ENCODE results near the gene TAOK3.
"Not testable (repeated sequence)": the region's sequence is repeated elsewhere in the genome, so short reads cannot be mapped to it uniquely, and the experiment has no call there.

The TAOK3 gene

DNA sequence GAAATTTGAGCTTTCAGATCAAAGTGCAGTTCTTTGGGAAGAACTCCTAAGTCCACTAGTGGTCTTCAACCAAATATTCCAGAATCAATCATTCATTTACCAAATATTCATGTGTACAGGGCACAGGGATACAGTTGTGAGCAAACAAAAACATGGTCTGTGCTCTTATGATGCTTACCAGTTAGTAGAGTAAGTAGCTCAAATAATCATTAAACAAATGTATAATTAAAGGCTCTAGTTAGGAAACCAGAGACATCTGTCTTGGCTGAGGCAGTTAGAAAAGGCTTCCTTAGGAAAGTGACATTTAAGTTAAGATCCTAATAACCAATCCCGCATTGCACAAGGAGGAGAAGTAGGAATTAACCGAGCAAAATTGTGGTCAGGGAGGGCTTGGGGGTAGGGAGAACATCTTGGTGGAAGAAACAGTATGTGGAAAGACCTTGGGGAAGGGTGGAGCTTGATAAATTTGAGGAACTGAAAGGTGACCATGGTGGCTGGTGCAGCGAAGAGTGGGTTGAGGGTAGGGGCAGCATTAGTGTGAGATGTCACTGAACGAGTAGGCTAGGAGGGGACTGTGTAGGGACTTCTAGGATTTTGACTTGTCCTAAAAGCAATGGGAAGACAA lies 196.8 kb downstream of the TAOK3 start:
- no peak overlapping the region for H3K4me3 ChIP-seq (ENCODE audit: low read length)
- no peak for DNase-seq (ENCODE audit: low read depth, low spot score)

DNA sequence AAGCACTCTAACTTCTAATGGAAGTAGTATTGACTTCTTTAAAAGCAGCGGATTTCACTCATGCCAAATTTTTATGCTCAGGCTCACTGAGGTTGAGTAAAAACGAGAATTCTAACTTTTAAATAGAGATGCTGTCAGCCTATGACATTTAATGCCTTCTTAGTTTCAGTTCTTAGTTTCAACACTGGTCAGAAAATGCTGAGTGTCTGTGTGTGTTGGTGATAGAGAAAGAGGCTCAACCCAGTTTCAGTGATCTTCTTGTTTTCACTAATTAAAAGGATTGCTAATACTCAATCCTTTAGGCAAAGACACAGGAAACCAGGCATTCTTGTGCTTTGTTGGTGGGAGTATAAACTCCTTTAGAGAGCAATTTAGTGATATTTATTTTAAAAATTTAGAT lies 205.8 kb downstream of the TAOK3 start:
- DNase-seq (ENCODE audit: low read depth, low spot score) = no peak
- H3K4me3 ChIP-seq (ENCODE audit: low read length) = no peak overlapping the region

DNA sequence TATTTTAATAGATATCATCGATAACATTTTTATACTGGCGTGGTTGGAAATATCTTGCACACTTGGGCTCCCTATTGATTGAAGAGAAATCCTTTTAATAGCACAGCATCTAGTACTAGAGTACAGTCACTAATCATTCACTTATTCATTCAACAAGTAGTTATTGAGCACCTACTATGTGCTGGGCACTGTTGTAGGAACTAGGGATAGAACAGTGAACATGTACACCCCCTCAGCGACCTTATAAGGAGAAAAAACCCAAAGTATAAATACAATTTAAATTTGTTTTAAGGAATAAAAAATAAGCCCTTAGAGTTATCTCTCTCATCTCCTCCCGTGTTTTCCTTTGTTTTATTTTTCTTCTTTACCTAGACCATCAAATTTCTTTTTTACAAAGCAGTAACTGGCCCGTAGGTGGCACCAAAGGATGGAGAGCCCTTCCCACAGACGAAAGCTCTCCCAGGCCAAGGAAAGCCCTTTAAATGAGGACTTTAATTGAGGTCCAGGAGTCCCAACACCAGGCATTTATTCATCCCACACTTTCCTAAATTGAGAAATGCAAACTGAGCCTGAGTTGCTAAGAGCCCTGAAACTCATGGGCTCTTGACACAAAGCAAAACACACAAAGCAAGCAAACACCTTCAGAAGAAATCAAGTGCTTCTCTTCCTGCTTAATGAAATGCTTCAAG lies 207.8 kb downstream of the TAOK3 start:
- no peak for DNase-seq (ENCODE audit: low read depth, low spot score)
- no peak overlapping the region for H3K4me3 ChIP-seq (ENCODE audit: low read length)

DNA sequence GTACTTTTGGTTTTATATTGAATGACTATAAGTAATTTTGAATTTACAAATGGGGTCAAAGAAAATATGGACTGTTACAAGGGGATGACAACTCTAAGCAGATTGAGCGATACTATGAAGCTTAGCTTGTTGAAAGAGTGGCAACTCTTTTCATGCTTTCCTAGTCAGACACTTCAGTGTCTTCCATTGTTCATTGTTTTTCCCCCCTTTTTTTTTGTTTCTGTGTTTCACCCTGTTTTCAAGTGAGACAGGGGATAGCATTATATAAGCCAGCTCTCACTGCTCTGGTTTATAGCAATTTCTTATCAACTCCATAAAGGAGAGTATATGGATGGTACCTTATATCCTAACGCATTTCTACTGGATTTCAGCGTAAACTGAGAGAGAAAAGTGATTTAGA lies 212.2 kb downstream of the TAOK3 start:
- H3K4me3 ChIP-seq (ENCODE audit: low read length) = no peak overlapping the region
- no peak for DNase-seq (ENCODE audit: low read depth, low spot score)

DNA sequence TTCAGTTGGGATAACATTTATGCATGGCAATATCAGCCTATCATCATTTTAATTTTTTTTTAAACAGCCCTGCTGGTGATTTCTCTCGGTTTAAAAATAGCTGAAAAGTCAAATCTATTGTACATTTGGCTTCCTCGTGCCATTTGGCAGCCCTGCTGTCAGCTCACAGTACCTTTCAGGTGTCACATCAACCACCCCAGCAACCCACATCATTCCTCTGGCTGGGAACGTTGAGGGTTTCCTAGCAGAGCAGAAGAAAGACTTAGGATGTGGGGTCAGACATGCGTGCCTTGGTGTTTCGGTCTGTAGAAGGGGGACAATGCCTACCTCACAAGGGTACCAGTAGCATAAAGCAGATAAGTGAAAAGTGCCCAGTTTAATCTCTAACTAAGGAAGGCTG lies 221.0 kb downstream of the TAOK3 start:
- H3K4me3 ChIP-seq (ENCODE audit: low read length) = no peak overlapping the region
- DNase-seq (ENCODE audit: low read depth, low spot score) = no peak

DNA sequence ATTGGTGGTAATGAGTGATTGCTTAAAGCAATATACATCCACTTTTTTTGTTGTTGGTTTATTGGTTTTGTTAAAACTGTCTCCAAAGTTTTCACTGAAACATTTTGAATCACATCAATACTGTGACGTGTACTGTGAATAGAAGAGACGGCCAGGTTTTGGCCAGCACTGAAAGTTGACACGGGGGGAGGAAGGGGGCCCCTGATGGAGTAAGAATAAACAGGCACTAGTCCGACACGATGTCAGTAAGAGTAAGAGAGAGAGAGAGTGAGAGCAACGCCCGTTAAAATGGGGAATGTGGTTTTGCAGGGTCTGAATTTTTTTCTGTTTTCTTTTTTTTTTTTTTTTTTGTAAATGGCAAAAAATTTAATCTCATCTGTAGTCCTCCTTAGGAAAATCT lies 222.1 kb downstream of the TAOK3 start:
- DNase-seq (ENCODE audit: low read depth, low spot score) = no peak
- H3K4me3 ChIP-seq (ENCODE audit: low read length) = no peak overlapping the region

DNA sequence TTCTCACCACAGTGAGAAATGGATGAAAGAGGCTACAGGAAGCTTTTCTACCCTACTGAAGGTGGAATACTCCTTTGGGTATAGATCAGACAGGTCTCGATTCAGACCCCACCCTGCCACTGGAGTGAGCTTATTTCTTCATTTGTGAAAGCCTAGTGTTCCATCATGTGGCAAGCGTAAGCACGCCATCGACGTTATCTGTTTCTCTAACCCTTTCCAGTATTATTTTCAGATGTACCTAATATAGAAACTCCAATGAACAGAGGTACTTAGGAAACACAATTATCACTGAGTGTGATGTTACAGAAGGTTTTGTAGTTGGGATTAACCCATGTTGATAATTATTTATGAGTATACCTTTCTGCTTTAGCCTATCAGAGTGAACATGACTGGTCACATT lies 224.4 kb downstream of the TAOK3 start:
- DNase-seq (ENCODE audit: low read depth, low spot score) = no peak
- H3K4me3 ChIP-seq (ENCODE audit: low read length) = no peak overlapping the region

DNA sequence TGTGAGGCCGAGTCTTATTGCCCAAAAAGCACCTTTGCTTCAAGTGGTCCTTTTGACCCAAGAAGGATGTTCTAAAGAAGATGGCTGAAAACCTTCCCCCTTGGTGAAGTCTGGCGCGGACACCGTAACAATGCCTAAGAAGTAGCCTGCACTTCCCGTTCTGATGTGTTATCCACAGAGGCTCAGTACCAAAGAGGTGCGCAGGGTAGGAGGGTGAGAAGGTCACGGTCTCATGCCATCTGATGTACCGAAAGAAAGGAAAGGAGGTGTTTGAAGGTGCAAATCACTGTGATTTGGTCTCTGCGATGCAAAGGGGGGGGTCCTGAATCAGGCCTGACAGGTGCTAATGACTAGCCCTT lies 226.9 kb downstream of the TAOK3 start:
- no peak for DNase-seq (ENCODE audit: low read depth, low spot score)
- no peak overlapping the region for H3K4me3 ChIP-seq (ENCODE audit: low read length)

DNA sequence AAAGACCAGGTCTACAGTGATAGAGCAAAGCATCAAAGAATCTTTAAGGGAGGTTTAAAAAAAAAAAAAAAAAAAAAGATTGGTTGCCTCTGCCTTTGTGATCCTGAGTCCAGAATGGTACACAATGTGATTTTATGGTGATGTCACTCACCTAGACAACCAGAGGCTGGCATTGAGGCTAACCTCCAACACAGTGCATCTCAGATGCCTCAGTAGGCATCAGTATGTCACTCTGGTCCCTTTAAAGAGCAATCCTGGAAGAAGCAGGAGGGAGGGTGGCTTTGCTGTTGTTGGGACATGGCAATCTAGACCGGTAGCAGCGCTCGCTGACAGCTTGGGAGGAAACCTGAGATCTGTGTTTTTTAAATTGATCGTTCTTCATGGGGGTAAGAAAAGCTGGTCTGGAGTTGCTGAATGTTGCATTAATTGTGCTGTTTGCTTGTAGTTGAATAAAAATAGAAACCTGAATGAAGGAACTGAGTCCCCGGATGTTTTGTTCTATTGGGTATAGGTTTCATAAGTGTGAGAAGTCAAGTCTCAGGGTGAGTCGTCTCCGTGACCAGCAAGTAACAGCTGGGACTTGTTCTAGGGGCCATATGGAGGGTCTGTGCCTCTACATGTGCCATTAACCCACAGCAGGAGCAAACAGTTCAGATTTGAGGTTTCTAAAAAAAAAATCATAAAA lies 227.5 kb downstream of the TAOK3 start:
- no peak overlapping the region for H3K4me3 ChIP-seq (ENCODE audit: low read length)
- no peak for DNase-seq (ENCODE audit: low read depth, low spot score)

DNA sequence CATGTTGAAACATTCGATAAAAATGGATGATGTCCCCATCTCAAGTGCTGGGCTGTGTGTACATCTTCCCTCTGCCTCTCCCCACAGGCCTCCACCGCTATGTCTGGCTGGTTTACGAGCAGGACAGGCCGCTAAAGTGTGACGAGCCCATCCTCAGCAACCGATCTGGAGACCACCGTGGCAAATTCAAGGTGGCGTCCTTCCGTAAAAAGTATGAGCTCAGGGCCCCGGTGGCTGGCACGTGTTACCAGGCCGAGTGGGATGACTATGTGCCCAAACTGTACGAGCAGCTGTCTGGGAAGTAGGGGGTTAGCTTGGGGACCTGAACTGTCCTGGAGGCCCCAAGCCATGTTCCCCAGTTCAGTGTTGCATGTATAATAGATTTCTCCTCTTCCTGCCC lies 228.2 kb downstream of the TAOK3 start:
- no peak for DNase-seq (ENCODE audit: low read depth, low spot score)
- no peak overlapping the region for H3K4me3 ChIP-seq (ENCODE audit: low read length)

DNA sequence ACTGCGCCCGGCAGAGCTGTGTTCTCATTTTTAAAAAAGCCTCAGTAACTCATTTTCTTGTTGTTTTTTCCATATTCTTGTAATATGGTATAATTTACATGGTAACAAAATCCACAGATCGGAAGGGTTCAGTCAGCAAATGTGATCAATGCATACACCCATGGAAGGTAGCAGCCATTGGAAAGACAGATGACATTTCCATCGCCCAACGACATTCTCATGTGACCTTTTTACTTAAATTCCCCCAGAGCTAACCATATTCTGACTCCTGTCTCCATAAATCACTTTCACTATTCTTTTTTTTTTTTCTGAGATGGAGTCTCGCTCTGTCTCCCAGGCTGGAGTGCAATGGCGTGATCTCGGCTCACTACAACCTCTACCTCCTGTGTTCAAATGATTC lies 231.9 kb downstream of the TAOK3 start:
- H3K4me3 ChIP-seq (ENCODE audit: low read length) = no peak overlapping the region
- no peak for DNase-seq (ENCODE audit: low read depth, low spot score)

DNA sequence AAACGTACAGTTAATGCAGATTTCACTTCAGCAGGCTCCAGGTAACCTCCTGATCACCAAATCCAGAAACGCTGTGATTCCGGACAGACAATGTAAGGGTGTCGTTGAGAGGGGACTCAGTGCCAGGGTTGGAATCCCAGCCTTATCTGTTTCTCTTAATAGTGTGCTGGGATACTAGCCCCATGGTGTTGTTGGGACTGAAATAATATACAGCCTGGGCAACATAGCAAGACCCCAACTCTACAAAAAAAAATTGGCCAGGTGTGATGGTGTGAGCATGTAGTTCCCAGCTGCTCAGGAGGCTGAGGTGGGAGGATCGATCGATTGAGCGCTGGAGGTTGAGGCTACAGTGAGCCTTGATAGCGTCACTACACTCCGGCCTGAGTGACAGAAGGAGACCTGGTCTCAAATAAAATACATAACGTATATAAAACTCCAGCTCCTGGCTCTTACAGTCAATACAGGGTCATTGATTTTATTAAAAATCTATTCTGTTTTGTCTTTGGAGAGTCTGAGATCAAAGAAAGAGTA lies 235.5 kb downstream of the TAOK3 start:
- DNase-seq (ENCODE audit: low read depth, low spot score) = no peak
- peak overlapping the region; percentile 77 for H3K4me3 ChIP-seq (ENCODE audit: low read length)

DNA sequence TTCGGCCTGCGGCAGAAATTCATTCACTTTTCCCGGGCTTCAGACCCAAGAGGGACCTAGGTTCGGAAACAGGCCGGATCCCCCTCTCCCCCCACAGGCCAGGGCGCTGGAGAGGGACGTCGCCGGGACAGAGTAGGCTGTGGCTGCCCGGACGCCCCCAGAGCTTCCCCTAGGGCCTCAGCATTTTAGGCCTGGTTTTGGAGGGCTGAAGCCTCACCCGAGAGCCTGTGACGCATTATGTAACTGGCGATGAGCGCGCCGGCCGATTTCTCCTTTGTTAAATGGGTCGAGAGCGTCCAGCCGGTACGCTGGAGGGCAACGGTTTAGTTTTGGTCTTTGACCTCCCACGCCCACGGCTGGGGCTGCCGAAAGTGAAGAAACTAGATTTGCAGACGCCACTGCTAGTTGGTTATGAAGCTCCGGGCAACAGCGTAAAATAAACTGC lies 236.1 kb downstream of the TAOK3 start:
- H3K4me3 ChIP-seq (ENCODE audit: low read length) = peak overlapping the region; percentile 77
- DNase-seq (ENCODE audit: low read depth, low spot score) = no peak

DNA sequence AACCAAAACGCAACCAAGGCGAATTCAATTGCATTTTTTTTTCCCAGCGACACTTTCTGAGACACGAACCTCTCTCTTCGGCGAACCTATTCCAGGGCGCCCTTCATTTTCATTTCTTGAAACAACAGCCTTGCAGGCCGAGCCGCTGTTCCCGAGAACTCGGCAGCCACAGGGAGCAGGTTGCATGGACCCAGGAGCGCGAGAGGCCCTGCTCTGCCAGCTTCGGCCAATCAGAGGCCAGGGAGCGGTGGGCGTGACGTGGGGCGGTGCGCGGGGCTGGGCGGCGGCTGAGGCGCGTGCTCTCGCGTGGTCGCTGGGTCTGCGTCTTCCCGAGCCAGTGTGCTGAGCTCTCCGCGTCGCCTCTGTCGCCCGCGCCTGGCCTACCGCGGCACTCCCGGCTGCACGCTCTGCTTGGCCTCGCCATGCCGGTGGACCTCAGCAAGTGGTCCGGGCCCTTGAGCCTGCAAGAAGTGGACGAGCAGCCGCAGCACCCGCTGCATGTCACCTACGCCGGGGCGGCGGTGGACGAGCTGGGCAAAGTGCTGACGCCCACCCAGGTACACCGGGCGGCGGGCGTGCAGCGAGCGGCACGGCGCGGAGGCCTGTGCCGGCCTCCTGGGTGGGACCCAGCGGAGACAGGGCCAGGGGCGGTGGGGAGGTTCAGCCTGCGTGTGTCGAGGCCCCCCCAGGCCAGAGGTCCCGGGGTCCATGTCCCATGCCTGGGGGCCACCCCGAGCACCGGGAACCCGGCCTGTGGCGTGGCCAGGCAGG lies 236.7 kb downstream of the TAOK3 start, which contains the start of gene PEBP1:
Gene PEBP1, plus strand, starts transcription at position 337 of the 771 bp plus-strand sequence. Its CDS starts 86 bp downstream, at position 423.
- peak; percentile 83 for DNase-seq (ENCODE audit: low read depth, low spot score)
- peak within 1 kb of the TSS; percentile 77 for H3K4me3 ChIP-seq (ENCODE audit: low read length)

DNA sequence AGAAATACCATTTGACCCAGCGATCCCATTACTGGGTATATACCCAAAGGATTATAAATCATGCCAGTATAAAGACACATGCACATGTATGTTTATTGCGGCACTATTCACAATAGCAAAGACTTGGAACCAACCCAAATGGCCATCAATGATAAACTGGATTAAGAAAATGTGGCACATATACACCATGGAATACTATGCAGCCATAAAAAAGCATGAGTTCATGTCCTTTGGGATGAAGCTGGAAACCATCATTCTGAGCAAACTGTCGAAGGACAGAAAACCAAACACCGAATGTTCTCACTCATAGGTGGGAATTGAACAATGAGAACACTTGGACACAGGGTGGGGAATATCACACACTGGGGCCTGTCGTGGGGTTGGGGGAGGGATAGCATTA lies 243.3 kb downstream of the TAOK3 start:
- not testable (repeated sequence) for DNase-seq (ENCODE audit: low read depth, low spot score)

DNA sequence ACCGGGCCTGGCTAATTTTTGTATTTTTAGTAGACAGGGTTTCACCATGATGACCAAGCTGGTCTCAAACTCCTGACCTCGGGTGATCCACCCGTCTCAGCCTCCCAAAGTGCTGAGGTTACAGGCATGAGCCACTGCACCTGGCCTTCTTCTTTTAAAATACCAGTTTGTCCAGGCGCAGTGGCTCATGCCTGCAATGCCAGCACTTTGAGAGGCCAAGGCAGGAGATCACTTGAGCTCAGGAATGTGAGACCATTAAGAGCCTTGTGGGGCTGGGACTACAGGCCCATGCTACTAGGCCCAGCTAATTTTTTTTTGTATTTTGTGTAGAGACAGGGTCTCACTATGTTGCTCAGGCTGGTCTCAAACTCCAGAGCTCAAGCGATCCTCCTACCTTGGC lies 244.8 kb downstream of the TAOK3 start:
- H3K4me3 ChIP-seq (ENCODE audit: low read length) = no peak overlapping the region

More for the DNA sequence above, 243.3 kb downstream of the TAOK3 start:
- H3K4me3 ChIP-seq (ENCODE audit: low read length) = not testable (repeated sequence)

DNA sequence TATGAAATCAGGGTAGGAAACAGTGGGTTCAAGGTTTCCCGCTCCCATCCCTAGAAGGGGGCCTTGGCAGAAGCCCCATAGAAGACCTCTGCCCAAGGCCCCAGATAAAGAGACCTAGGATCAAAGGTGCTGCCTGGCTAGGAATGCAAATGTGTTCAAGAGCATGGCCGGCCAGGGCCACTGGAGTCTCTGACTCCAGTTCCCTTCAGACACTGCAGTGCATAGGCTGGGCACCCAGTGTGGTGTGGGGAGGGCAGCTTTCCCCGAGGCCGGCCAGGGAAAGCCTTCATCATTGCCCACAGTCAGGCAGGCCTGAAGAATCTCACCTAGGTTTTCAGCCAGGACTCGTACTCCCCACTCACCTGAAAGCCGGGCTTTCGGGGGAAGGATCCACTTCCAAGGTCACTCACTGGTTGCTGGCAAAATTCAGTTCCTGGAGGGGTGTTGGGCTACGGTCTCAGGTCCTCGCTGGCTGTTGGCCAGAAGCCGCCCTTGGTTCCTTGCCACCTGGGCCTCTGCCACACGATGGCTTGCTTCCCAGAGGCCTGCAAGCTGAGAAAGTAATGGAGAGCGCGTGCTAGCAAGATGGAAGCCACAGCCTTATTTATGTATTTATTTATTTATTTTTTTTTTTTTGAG lies 246.5 kb downstream of the TAOK3 start:
- DNase-seq (ENCODE audit: low read depth, low spot score) = no peak
- H3K4me3 ChIP-seq (ENCODE audit: low read length) = no peak overlapping the region

More for the DNA sequence above, 244.8 kb downstream of the TAOK3 start:
- no peak for DNase-seq (ENCODE audit: low read depth, low spot score)

DNA sequence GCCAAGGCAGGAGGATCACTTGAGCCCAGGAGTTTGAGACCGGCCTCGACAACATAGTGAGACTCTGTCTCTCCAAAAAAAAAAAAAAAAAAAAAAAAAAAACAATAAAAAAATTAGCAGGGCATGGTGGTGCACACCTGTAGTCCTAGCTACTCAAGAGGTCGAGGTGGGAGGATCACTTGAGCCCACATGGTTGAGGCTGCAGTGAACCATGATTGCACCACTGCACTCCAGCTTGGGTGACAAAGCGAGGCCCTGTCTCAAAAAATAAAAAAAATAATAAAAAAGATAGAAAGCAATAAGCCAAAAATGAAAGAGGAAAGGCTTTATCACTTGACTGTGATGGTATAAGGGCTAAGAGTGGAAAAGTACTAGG lies 247.0 kb downstream of the TAOK3 start:
- no peak overlapping the region for H3K4me3 ChIP-seq (ENCODE audit: low read length)
- DNase-seq (ENCODE audit: low read depth, low spot score) = no peak

DNA sequence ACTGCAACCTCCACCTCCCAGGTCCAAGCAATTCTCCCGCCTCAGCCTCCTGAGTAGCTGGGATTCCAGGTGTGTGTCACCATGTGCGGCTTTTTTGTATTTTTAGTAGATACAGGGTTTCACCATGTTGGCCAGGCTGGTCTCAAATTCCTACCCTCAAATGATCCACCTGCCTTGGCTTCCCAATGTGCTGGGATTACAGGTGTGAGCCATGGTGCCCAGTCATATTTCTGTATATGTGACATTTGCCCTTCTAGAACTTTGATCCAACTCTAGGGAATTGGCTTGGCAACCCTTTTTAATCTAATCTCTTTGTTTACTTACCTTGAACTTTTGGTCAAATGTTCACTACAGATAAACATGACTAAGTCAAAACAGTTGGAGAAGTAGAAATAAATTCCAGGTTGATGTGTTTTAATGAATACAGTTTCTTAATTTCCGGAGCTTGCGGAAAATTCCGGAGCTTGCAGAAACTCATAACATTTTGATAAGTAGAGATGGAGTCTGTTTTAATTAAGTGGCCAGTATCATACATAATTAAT lies 248.3 kb downstream of the TAOK3 start:
- DNase-seq (ENCODE audit: low read depth, low spot score) = no peak

More for the DNA sequence above, 248.3 kb downstream of the TAOK3 start:
- no peak overlapping the region for H3K4me3 ChIP-seq (ENCODE audit: low read length)

All from Jurkat, Clone E6-1 (cell line).